HepG2 (cell line): ENCODE measurements around the gene SIK3. TPM values are rescaled to one million over a fixed set of nuclear protein-coding genes. Genes with fewer than 3 reads are reported as not detected.

ENCODE experiments used
- ATAC-seq: fragments of 200-7000 bp; cut with Tn5 transposase; 3 replicates; pipeline ENCODE4 v1.9.1; 2020; ENCODE audit warnings: mild to moderate bottlenecking, moderate library complexity
- BruUV-seq: library from RNA; stranded (reverse); fragments of 400-500 nt; replicated peaks from 2 replicates; lab custom pipeline; 2021; lab: Mats Ljungman, UMichigan
- CTCF ChIA-PET: fragments of 300-600 bp; formaldehyde crosslinking; extraction: SDS; loops from one replicate; lab custom pipeline; 2021; ENCODE audit warnings: low total read pairs, inconsistent platforms, low intra/inter-chr PET ratio; lab: Yijun Ruan, JAX
- POLR2A ChIA-PET: fragments of 350-600 bp; sonication (Branson Sonifier 250); formaldehyde crosslinking; loops from one replicate; lab custom pipeline; 2020; ENCODE audit warnings: antibody characterized with exemption, inconsistent platforms; lab: Yijun Ruan, JAX
- DNase-seq: peaks from one replicate; pipeline ENCODE4 v3.0.0-alpha.2; 2015; ENCODE audit warnings: low spot score
- FAIRE-seq: peaks from 3 replicates; lab custom pipeline; 2011; peaks lifted over from hg19 to GRCh38; lab: Jason Lieb, UNC
- H2AFZ ChIP-seq: one replicate; pipeline ENCODE4 v1.6.1; 2011; ENCODE audit warnings: low read length, inconsistent platforms
- H3K27ac ChIP-seq: fragments of 300-600 bp; 3 replicates; pipeline ENCODE4 v1.8.0; 2011; ENCODE audit warnings: mixed run types, mild to moderate bottlenecking, mixed read lengths, low read length, inconsistent platforms; ENCODE audit not compliant: insufficient read depth; ENCODE audit errors: extremely low read length
- H3K27me3 ChIP-seq, 2 experiments: fragments of 200-600 bp in 1 of 2; 2 replicates in 1 of 2; 3 replicates in 1 of 2; pipeline versions ENCODE4 v1.6.0 to v1.8.0; 2011; ENCODE audit warnings: low read length in 2 of 2, mild to moderate bottlenecking in 2 of 2, moderate library complexity in 2 of 2, inconsistent platforms in 1 of 2; ENCODE audit not compliant: insufficient read depth in 2 of 2, control insufficient read depth in 1 of 2
- H3K36me3 ChIP-seq, 2 experiments: fragments of 200-600 bp in 1 of 2; replicated peaks in 1 of 2; 2 replicates in 1 of 2; 3 replicates in 1 of 2; pipeline versions ENCODE4 v1.5.1 to v1.8.0; 2011; ENCODE audit warnings: low read length in 2 of 2, inconsistent platforms in 1 of 2; ENCODE audit not compliant: insufficient read depth in 2 of 2, control insufficient read depth in 1 of 2
- H3K4me1 ChIP-seq: 2 replicates; pipeline ENCODE4 v1.5.1; 2012; ENCODE audit warnings: low read length, inconsistent platforms; ENCODE audit not compliant: insufficient read depth
- H3K4me2 ChIP-seq: 2 replicates; pipeline ENCODE4 v1.6.0; 2011; ENCODE audit warnings: low read depth, low read length, inconsistent platforms
- H3K4me3 ChIP-seq, 3 experiments: fragments of 200-600 bp in 1 of 3; sonication (generic), shearing (Covaris generic) in 1 of 3; replicated peaks in 1 of 3; 2 replicates each; pipeline ENCODE4 v1.5.1; 2011 to 2016; ENCODE audit warnings: low read length in 3 of 3, inconsistent platforms in 2 of 3, low read depth in 2 of 3, mild to moderate bottlenecking in 2 of 3, control low read depth in 1 of 3, mixed read lengths in 1 of 3; ENCODE audit not compliant: insufficient read depth in 1 of 3
- H3K79me2 ChIP-seq: one replicate; pipeline ENCODE4 v1.6.1; 2011; ENCODE audit warnings: low read length, inconsistent platforms; ENCODE audit not compliant: insufficient read depth
- H3K9ac ChIP-seq: 2 replicates; pipeline ENCODE4 v1.6.0; 2011; ENCODE audit warnings: mild to moderate bottlenecking, low read depth, low read length, inconsistent platforms; ENCODE audit not compliant: insufficient read depth
- H3K9me3 ChIP-seq: 2 replicates; pipeline ENCODE4 v1.5.1; 2012; ENCODE audit warnings: mild to moderate bottlenecking, low read length
- H4K20me1 ChIP-seq: 2 replicates; pipeline ENCODE4 v1.6.0; 2011; ENCODE audit warnings: inconsistent platforms, mild to moderate bottlenecking, low read length, moderate library complexity; ENCODE audit not compliant: insufficient read depth
- CENPT ChIP-seq: sonication (generic); formaldehyde crosslinking; IDR thresholded peaks from 2 replicates; pipeline ENCODE4 v1.8.0; 2022; ENCODE audit warnings: low read depth, mild to moderate bottlenecking, moderate library complexity, missing genetic modification reagents
- DRAP1 ChIP-seq: IDR thresholded peaks from 2 replicates; pipeline ENCODE4 v1.6.1; 2016; ENCODE audit warnings: missing genetic modification reagents, missing compliant biosample characterization
- EHMT2 ChIP-seq: fragments of 200-600 bp; sonication (generic); IDR thresholded peaks from 2 replicates; pipeline ENCODE4 v1.7.0; 2017; ENCODE audit warnings: antibody characterized with exemption, low read depth, low read length, borderline replicate concordance
- FOXJ3 ChIP-seq: sonication (generic); formaldehyde crosslinking; IDR thresholded peaks from 2 replicates; pipeline ENCODE4 v1.4.0; 2020; ENCODE audit warnings: missing genetic modification reagents, mild to moderate bottlenecking, borderline replicate concordance
- GFI1 ChIP-seq: sonication (generic); formaldehyde crosslinking; IDR thresholded peaks from 2 replicates; pipeline ENCODE4 v1.5.0; 2020; ENCODE audit warnings: missing genetic modification reagents, mild to moderate bottlenecking, borderline replicate concordance
- IKZF5 ChIP-seq: IDR thresholded peaks from 2 replicates; pipeline ENCODE4 v1.6.1; 2018; ENCODE audit warnings: missing genetic modification reagents, mild to moderate bottlenecking, missing compliant biosample characterization
- KDM3A ChIP-seq: IDR thresholded peaks from 2 replicates; pipeline ENCODE4 v1.6.1; 2018; ENCODE audit warnings: low read depth, missing compliant biosample characterization
- NCOA1 ChIP-seq: sonication (generic); formaldehyde crosslinking; IDR thresholded peaks from 2 replicates; pipeline ENCODE4 v1.9.0; 2021; ENCODE audit warnings: missing genetic modification reagents
- POLR2A ChIP-seq, 2 experiments: IDR thresholded peaks; 2 replicates each; pipeline ENCODE4 v1.6.1; 2011; ENCODE audit warnings: low read depth in 2 of 2, low read length in 2 of 2, mild to moderate bottlenecking in 1 of 2, moderate library complexity in 1 of 2; ENCODE audit not compliant: insufficient read depth in 1 of 2
- PPARG ChIP-seq: conservative IDR thresholded peaks from 2 replicates; pipeline ENCODE4 v1.6.1; 2016; ENCODE audit warnings: missing biosample characterization, missing genetic modification reagents
- SIN3A ChIP-seq: IDR thresholded peaks from 2 replicates; pipeline ENCODE4 v1.6.1; 2011; ENCODE audit warnings: low read depth, mild to moderate bottlenecking, control low read depth, low read length, borderline replicate concordance
- SNAI1 ChIP-seq: sonication (generic); formaldehyde crosslinking; IDR thresholded peaks from 2 replicates; pipeline ENCODE4 v1.5.0; 2020; ENCODE audit warnings: mild to moderate bottlenecking, missing genetic modification reagents, borderline replicate concordance
- TBX3 ChIP-seq: fragments of 450-650 bp; IDR thresholded peaks from 2 replicates; pipeline ENCODE4 v1.6.1; 2017; ENCODE audit warnings: antibody characterized with exemption, mild to moderate bottlenecking, inconsistent platforms, borderline replicate concordance
- ZMYM2 ChIP-seq: sonication (generic); formaldehyde crosslinking; IDR thresholded peaks from 2 replicates; pipeline ENCODE4 v1.8.0; 2022; ENCODE audit warnings: mild to moderate bottlenecking, missing genetic modification reagents
- ZMYM3 ChIP-seq: sonication (generic); formaldehyde crosslinking; IDR thresholded peaks from 2 replicates; pipeline ENCODE4 v1.5.1; 2020; ENCODE audit warnings: mild to moderate bottlenecking, missing genetic modification reagents
- ZNF160 ChIP-seq: sonication (generic); formaldehyde crosslinking; IDR thresholded peaks from 2 replicates; pipeline ENCODE4 v1.8.0; 2022; ENCODE audit warnings: mild to moderate bottlenecking, inconsistent platforms, missing genetic modification reagents
- ZNF281 ChIP-seq: sonication (generic); formaldehyde crosslinking; IDR thresholded peaks from 2 replicates; pipeline ENCODE4 v1.4.0; 2020; ENCODE audit warnings: missing genetic modification reagents, borderline replicate concordance
- ZNF3 ChIP-seq: IDR thresholded peaks from 2 replicates; pipeline ENCODE4 v1.7.0; 2017; ENCODE audit warnings: inconsistent platforms
- ZNF510 ChIP-seq: sonication (generic); formaldehyde crosslinking; IDR thresholded peaks from 2 replicates; pipeline ENCODE4 v1.4.0; 2020; ENCODE audit warnings: low read depth, mild to moderate bottlenecking, missing genetic modification reagents
- ZNF557 ChIP-seq: sonication (generic); formaldehyde crosslinking; IDR thresholded peaks from 2 replicates; pipeline ENCODE4 v1.4.0; 2020; ENCODE audit warnings: missing genetic modification reagents
- WGBS: methylation state at CpG from one replicate; pipeline ENCODE4 v1.1.6; 2017; ENCODE audit warnings: low lambda C conversion rate; 5-methylcytosine and 5-hydroxymethylcytosine counted together
- in situ Hi-C: cut with HindIII; loops from 2 replicates; pipeline ENCODE4 v1.10.0; 2017; ENCODE audit warnings: low pct_unique_long_range_greater_than_20kb; ENCODE audit not compliant: extremely low pct_ligation_motif_present
- intact Hi-C: fragments of 100-400 bp; cut with micrococcal nuclease; formaldehyde crosslinking; loops from one replicate; pipeline ENCODE4 v1.10.0; 2022; ENCODE audit not compliant: unreplicated experiment
- polyA plus RNA-seq, 8 experiments: library from polyadenylated mRNA; depleted of rRNA in 3 of 8; stranded (reverse) in 7 of 8; unstranded in 1 of 8; fragments of >200 nt; fragmentation: Illumina TruSeq in 4 of 8; extraction: Trizol in 4 of 8; gene quantifications; 2 replicates each; pipeline versions ENCODE4 v1.2.1 to v1.2.3, GENCODE V29; 2011 to 2016; ENCODE audit warnings: low read depth in 4 of 8, missing spikeins in 1 of 8, mixed read lengths in 1 of 8; ENCODE audit not compliant: insufficient read depth in 1 of 8
- total RNA-seq, 5 experiments: library from RNA; depleted of rRNA; stranded (reverse); fragments of >200 nt; fragmentation: Illumina TruSeq; extraction: Trizol; gene quantifications; 2 replicates each; pipeline ENCODE4 v1.2.3, GENCODE V29; 2016; ENCODE audit warnings: low read depth in 1 of 5
- TF ChIP-seq, protein P1 (sequence below): sonication (generic); formaldehyde crosslinking; IDR thresholded peaks from 2 replicates; pipeline ENCODE4 v1.8.1; 2022; ENCODE audit warnings: mild to moderate bottlenecking, missing genetic modification reagents

The SIK3 gene
- total and polyA plus RNA-seq, 2 of the 13 experiments (the other 11 are each of a cell fraction or from before 2014, with no cell fraction given): 5.7 to 9.8 TPM

DNA sequence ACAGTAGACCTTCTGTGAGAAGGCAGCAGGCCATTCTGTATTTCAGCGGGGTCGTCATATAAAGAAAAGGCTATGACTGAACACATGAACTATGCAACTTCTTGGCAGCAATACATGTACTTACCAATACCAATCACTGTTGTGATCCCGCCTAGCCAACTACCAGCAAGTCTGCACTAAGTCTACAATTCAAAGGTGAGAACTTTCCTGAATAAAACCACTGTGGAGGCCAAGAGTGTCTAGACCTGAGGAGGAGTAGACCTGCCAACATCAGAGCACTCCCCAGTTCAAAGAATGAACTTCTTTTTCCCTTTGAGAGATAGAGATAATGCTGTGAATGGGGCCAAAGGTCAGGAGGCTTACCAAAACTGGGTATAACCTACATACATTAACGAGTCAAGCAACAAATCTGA, 108.2 kb downstream of the SIK3 start:
- intact Hi-C loops: no loop called here
- Histone ChIP-seq H4K20me1 (peaks cover 33% of the 10 kb centered on the region), H3K4me3 (no peak overlapping the region), H3K9me3 (no peaks in the 10 kb centered on the region), H3K4me1 (peaks cover 56% of the 10 kb centered on the region), H3K79me2 (peaks cover 22% of the 10 kb centered on the region), H3K27ac (peak overlapping the region; percentile 14), H3K27me3 (no peaks in the 10 kb centered on the region), H3K36me3 (no peaks in the 10 kb centered on the region), H3K9ac (no peak overlapping the region), H2AFZ (no peak overlapping the region), H3K4me2 (peak overlapping the region; percentile 48)
- peak; percentile 90 for DNase-seq
- POLR2A ChIA-PET: no interaction called here
- FAIRE-seq: peak; percentile 96
- 12% methylated on average over 4 of the region's 4 CpGs for WGBS
- CTCF ChIA-PET: no interaction called here
- in situ Hi-C loops: no loop called here
- peak; percentile 94 for ATAC-seq
- no TSS peak for BruUV-seq
- TF ChIP-seq IKZF5 (CRISPR knock-in tag): no peak
- TF ChIP-seq CENPT (CRISPR knock-in tag): no peak
- TF ChIP-seq SIN3A: no peak
- no peak for TF ChIP-seq ZNF510 (CRISPR knock-in tag)
- no peak for TF ChIP-seq DRAP1 (CRISPR knock-in tag)
- TF ChIP-seq EHMT2: peak; percentile 53; the same call in 1 of the 2 replicates
- no peak for TF ChIP-seq ZNF557
- TF ChIP-seq ZNF160 (CRISPR knock-in tag): no peak
- TF ChIP-seq ZNF3 (CRISPR knock-in tag): peak; percentile 85; the same call in 1 of the 2 replicates
- TF ChIP-seq TBX3: peak; percentile 11; the same call in 1 of the 2 replicates
- no peak for TF ChIP-seq POLR2A (IDR thresholded peaks at IDR 0.05; ENCODE audit: insufficient read depth in 1 of 2, low read depth in 2 of 2, low read length in 2 of 2)
- no peak for TF ChIP-seq NCOA1 (CRISPR knock-in tag)
- no peak for TF ChIP-seq ZNF281
- TF ChIP-seq KDM3A: no peak
- TF ChIP-seq SNAI1 (CRISPR knock-in tag): no peak
- 0 out of 2 replicates have a peak, but pooled peaks have one; percentile 24 for TF ChIP-seq ZMYM3 (CRISPR knock-in tag)
- TF ChIP-seq PPARG: peak; percentile 84
- TF ChIP-seq FOXJ3: peak; percentile 48; the same call in 1 of the 2 replicates
- no peak; the same call in none of the 2 replicates for TF ChIP-seq GFI1
- TF ChIP-seq, protein P1, sequence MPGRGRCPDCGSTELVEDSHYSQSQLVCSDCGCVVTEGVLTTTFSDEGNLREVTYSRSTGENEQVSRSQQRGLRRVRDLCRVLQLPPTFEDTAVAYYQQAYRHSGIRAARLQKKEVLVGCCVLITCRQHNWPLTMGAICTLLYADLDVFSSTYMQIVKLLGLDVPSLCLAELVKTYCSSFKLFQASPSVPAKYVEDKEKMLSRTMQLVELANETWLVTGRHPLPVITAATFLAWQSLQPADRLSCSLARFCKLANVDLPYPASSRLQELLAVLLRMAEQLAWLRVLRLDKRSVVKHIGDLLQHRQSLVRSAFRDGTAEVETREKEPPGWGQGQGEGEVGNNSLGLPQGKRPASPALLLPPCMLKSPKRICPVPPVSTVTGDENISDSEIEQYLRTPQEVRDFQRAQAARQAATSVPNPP (CRISPR knock-in tag): 0 out of 2 replicates have a peak, but pooled peaks have one; percentile 31
- no peak for TF ChIP-seq ZMYM2
